Osteoblast (primary cell): Measurements from ENCODE around the gene OR4K5. TPM values are rescaled to one million over a fixed set of nuclear protein-coding genes. Genes with fewer than 3 reads are reported as not detected.

ENCODE experiments used
- total RNA-seq: library from RNA; depleted of rRNA; stranded (reverse); fragments of >200 nt; gene quantifications from 2 replicates; pipeline ENCODE4 v1.2.3, GENCODE V29; 2012

The OR4K5 gene
- total RNA-seq, 1 donor: not detected

Other genes starting within 250 kb of the OR4K5 start
- 0.29 TPM in 1 of 2 replicates, not detected in the other for gene OR11H2, start 206.7 kb upstream of the OR4K5 start, total RNA-seq
- not detected in 2 replicates for gene OR4Q3, start 177.0 kb upstream of the OR4K5 start, total RNA-seq
- not detected in 2 replicates for gene OR4M1, start 147.1 kb upstream of the OR4K5 start, total RNA-seq
- under 0.01 TPM in 1 of 2 replicates, not detected in the other for gene OR4N2, start 116.8 kb upstream of the OR4K5 start, total RNA-seq
- not detected in 2 replicates for gene OR4K2, start 45.5 kb upstream of the OR4K5 start, total RNA-seq
- not detected in 2 replicates for gene OR4K1, start 10.3 kb downstream of the OR4K5 start, total RNA-seq
- gene OR4K15, start 55.0 kb downstream of the OR4K5 start, total RNA-seq: not detected in 2 replicates
- not detected in 2 replicates for gene OR4Q2, start 81.6 kb downstream of the OR4K5 start, total RNA-seq
- not detected in 2 replicates for gene OR4K14, start 98.7 kb downstream of the OR4K5 start, total RNA-seq
- not detected in 2 replicates for gene OR4K13, start 115.4 kb downstream of the OR4K5 start, total RNA-seq
- gene OR4L1, start 139.4 kb downstream of the OR4K5 start, total RNA-seq: not detected in 2 replicates
- not detected in 2 replicates for gene OR4K17, start 190.1 kb downstream of the OR4K5 start, total RNA-seq
- not detected in 2 replicates for gene OR4N5, start 218.2 kb downstream of the OR4K5 start, total RNA-seq